ENCODE measurements around the gene HMCN2. TPM values are rescaled to one million over a fixed set of nuclear protein-coding genes. Genes with fewer than 3 reads are reported as not detected.
A peak's percentile ranks its signal among the peaks of the same experiment; 100 is the strongest.

Gene HMCN2
- total RNA-seq, 1 donor from 2014 or later = under 0.01 TPM

DNA sequence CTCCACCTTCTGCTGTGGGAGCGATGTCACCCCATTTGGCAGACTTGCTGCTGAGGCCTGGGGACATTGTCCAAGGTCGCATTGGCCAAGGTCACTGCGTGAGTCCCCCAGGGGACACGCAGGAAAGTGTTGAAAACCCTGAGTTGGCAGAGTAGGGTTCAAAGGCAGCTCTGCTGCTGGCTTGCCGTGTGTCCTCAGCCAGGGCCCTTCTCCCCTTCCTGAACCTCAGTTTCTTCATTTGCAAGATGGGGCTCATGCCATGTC, 193.2 kb downstream of the HMCN2 start:
- DNase-seq (ENCODE audit: low spot score in 2 of 2) (no peak), FAIRE-seq (no peak)

GRCh38 chr9:130459151-130459550, 193.6 kb downstream of the HMCN2 start:
- DNase-seq (ENCODE audit: low spot score in 2 of 2) (no peak), FAIRE-seq (no peak)

DNA sequence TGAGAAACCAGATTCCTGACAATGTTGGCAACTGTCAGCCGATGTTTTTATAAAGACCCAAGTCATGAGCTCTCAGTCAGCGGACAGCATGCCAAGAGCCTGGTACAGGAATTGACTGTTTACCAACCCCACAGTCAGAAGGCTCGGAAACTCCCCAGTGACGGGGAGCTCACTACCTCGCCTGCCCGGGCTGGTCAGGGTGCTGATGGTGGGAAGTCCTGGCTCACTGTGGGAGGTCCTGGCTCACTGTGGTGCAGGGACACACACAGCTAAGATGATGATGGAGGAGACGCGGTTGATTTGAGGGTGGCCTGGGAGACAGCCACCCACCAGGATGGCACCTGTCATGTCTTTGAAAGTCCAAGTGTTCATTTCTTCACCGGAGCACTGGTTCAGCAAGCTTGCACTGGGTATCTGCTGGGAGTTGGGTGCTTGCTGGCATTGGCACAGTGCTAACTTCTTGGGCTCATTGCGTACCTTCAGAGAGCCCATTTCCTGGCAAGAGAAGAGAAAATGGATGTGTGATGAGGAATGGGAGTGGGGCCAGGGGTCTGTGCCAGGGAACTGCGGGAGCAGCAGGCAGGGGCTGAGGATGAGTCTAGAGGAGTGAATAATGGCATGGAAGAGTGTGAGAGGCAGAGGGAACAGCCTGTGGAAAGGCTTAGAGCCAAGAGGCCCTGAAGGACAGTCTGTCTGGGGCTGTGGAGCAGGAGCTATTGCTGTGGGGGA, 194.5 kb downstream of the HMCN2 start:
- FAIRE-seq (no peak), DNase-seq (ENCODE audit: low spot score in 2 of 2) (no peak)

- DNase-seq (ENCODE audit: low spot score in 2 of 2) (peak; percentile 62 to 82), FAIRE-seq (no peak)
Measured at GRCh38 chr9:130461218-130461630, 195.7 kb downstream of the HMCN2 start.

DNA sequence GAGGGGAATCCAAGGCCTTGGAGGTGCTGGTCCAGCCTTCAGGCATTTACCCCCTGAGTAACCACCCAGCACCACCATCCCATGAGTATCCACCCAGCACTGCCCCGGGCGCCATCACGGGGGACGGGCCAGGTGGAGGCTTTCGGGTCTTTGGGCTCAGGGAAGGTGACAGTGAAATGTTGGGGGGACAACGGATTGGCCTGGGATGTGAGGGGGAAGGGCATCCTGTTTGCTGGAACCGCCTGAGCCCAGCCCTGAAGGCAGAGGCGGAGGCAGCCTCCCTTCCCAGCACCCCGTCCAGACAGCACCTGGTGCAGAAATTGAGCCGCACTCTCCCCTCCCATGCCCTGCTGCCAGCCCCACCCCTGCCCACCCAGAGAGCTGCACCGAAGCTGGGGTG, 196.2 kb downstream of the HMCN2 start:
- DNase-seq (ENCODE audit: low spot score in 2 of 2) (no peak), FAIRE-seq (no peak)

DNA sequence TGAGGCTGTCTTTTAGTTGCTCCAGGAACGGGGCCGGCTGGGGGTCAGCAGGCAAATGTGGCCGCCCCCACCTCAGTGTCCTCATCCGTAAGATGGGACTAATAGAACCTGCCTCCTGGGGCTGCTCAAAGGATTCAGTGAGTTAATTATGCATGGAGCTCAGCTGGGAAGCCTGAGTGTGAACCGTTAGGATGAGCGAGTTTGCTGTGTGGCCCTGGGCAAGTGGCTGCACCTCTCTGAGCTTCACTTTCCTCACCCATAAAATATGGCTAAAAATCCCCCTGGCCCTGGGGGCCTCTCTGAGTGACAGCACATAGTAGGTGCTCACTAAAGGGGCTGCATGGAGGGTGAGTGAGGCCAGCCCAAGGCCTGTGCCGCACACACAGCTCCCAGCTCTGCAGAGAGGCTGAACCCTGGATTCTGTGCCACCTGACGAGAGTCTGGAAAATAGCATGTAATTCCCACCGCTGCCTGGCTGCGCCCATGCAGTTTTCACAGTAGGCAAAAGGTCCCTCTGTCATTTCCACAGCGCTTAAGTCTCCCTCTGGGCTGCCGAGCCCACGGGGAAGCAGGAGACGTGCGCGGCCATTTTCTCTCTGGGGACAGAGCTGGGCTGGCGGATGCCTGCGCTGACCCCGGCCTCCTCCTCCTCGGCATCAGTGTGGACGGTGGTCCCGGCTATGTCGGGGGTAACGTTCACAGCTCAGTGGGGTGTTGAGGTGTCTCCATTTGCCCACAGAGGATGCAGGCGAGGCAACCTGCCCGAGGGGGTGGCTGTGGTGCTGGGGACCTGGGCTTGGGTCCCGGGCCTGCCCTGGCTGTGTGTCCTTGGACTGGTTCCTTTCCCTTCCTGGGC, 197.4 kb downstream of the HMCN2 start:
- FAIRE-seq = no peak

GRCh38 chr9:130463763-130464745, 198.5 kb downstream of the HMCN2 start:
- FAIRE-seq (no peak), DNase-seq (ENCODE audit: low spot score in 2 of 2) (no peak)

More for the DNA sequence above, 197.4 kb downstream of the HMCN2 start:
- no peak for DNase-seq (ENCODE audit: low spot score in 2 of 2)

- no peak for FAIRE-seq
- DNase-seq (ENCODE audit: low spot score in 2 of 2) = no peak
Measured at GRCh38 chr9:130465383-130466096, 200.0 kb downstream of the HMCN2 start.

DNA sequence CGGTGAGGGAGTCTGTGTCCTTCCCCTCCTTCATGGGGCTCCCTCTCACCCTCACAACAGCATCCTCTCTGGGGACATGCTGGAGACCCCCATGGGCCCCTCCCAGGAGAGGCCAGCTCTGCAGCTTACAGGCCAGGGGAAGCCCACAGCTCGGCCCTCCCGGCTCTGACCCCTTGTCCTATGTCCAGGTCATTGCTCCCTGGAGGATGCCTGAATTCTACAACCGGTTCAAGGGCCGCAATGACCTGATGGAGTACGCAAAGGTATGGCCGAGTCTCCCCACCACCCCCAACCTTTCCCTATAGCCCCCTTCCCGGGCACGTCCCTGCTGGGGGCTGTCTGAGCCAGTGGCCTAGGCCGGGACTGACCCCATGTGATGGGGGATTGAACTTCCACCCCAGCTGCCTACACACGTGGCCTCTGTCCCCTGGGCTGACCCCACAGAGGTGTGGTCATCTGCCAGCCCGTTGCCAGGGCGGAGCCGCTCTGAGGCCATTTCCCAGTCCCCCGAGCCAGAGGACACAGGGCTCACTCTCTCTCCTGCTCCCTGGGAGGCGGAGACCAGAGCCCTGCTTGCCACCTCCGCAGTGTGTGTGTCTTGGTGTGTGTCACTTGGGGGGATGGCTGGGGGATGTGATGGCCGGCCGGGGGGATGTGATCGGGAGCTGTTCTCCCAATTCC, 201.1 kb downstream of the HMCN2 start:
- FAIRE-seq = no peak
- no peak for DNase-seq (ENCODE audit: low spot score in 2 of 2)

GRCh38 chr9:130467316-130467715, 201.8 kb downstream of the HMCN2 start:
- DNase-seq (ENCODE audit: low spot score in 2 of 2) (no peak), FAIRE-seq (no peak)

DNA sequence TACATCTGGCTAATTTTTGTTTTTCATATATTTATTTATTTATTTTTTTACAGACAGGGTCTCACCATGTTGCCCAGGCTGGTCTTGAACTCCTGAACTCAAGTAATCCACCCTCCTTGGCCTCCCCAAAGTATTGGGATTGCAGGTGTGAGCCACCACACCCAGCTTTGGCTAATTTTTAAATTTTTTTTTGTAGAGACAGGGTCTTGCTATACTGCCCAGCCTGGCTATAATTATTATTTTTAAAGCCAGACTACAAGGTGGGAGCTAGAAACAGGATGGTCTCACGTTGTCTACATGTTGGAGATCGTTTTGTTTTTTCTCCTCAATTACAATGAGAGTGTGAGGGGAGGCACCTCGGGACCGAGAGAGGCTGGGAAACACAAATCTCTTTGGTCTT, 203.0 kb downstream of the HMCN2 start:
- DNase-seq (ENCODE audit: low spot score in 2 of 2) (no peak), FAIRE-seq (no peak)

DNA sequence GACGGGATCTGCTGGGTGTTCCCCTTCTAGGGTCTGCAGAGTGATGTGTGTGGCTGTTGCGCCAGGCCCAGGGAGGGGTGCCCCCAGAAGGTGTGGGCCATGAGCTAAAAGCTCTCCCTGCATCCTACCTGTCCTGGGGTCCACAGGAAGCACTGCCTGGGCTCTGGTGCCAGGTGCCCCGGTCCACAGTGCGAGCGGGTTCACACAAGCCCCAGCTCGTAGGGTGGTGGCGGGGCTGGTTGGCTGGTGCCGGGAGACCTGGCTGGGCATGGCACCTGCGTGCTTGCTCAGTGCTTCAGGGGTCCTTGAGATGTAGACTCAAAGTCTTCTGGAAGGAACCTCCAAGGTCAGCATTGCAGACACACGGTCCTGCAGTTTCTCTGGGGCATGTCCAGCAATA, 204.7 kb downstream of the HMCN2 start:
- FAIRE-seq (no peak), DNase-seq (ENCODE audit: low spot score in 2 of 2) (no peak)

GRCh38 chr9:130470950-130471349, 205.4 kb downstream of the HMCN2 start:
- DNase-seq (ENCODE audit: low spot score in 2 of 2) (no peak), FAIRE-seq (no peak)

DNA sequence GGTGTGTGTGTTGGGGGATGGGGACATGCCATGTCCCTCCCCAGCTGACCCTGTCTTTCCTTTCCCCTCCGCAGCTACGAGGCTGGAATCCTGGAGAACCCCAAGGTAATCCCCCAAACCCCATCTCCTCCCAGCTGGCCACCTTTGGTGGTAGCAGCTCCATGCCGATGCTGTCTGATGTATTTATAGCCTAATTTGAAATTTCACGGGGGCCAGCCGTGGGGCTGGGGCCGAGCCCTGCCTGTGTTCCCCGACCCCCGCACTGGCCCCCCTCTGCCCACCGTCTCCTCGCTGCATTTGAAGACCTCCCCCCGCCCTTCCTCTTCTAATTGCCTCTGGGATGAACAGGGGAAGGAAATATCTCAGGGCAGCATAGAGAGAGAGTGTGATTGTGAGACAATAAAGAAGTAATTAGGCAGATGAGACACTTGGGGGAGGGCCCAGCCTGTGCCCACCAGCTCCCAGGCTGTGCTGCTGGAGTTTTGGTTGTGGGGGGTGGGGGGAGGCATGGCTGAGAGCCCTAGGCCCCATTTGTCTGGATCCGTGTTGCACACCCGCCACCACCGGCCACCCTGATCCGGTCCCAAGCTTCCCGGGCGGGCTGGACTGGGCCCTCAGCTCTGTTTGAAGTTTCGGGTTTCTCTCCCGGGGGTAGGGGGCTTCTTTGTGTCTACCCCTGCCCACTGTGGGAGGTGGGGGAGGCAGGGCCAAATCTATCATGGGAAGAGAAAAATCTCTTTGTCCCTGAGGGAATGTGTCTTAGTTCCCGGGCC, 206.0 kb downstream of the HMCN2 start:
- no peak for DNase-seq (ENCODE audit: low spot score in 2 of 2)
- FAIRE-seq = no peak

GRCh38 chr9:130472184-130472705, 206.7 kb downstream of the HMCN2 start:
- DNase-seq (ENCODE audit: low spot score in 2 of 2) = no peak

GRCh38 chr9:130473009-130473408, 207.4 kb downstream of the HMCN2 start:
- no peak for FAIRE-seq
- no peak for DNase-seq (ENCODE audit: low spot score in 2 of 2)

More at GRCh38 chr9:130472184-130472705, 206.7 kb downstream of the HMCN2 start:
- no peak for FAIRE-seq

- DNase-seq (ENCODE audit: low spot score in 2 of 2) (no peak), FAIRE-seq (no peak)
Measured at GRCh38 chr9:130473566-130473965, 208.0 kb downstream of the HMCN2 start.

GRCh38 chr9:130474106-130474505, 208.5 kb downstream of the HMCN2 start:
- DNase-seq (ENCODE audit: low spot score in 2 of 2) = no peak
- FAIRE-seq = no peak

Measured in frontal cortex (tissue), 4 donors.